Fibroblast of villous mesenchyme (primary cell): ENCODE data around the gene WFDC5. TPM values are rescaled to one million over a fixed set of nuclear protein-coding genes. Genes with fewer than 3 reads are reported as not detected.

Source experiments
- DNase-seq: peaks from one replicate; pipeline ENCODE4 v3.0.0-alpha.2; 2010; ENCODE audit warnings: low read depth
- H3K4me3 ChIP-seq: 2 replicates; pipeline ENCODE4 v1.5.1; 2011; ENCODE audit warnings: low read depth, mild to moderate bottlenecking, low read length
- CTCF ChIP-seq: IDR thresholded peaks from 2 replicates; pipeline ENCODE4 v1.5.1; 2012; ENCODE audit warnings: low read depth, mild to moderate bottlenecking, low read length; ENCODE audit not compliant: insufficient read depth
- total RNA-seq: library from RNA; depleted of rRNA; stranded (reverse); fragments of >200 nt; gene quantifications from 2 replicates; pipeline ENCODE4 v1.2.3, GENCODE V29; 2012

WFDC5 gene
- total RNA-seq, 1 donor: not detected

DNA sequence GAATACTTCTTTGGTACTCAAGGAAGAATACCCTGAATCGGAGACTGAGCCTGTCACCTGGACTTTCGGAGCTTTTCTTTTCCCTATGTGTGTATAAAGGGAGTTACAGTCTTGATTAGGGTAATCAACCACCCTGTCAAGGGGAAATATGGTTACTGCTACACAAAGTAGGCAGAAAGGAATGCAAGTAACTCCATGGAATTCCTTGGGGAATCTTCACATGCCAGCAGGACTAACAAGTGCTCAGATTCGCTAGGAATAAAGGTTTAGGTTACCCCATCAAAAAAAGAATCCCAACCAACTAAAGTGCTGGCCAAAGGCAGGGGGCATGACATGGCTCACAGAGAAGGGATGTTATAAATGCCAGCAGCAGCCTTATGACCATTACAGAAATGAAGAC is 24.5 kb downstream of the WFDC5 start:
- no peak for DNase-seq
- TF ChIP-seq CTCF: no peak
- no peak overlapping the region for H3K4me3 ChIP-seq

DNA sequence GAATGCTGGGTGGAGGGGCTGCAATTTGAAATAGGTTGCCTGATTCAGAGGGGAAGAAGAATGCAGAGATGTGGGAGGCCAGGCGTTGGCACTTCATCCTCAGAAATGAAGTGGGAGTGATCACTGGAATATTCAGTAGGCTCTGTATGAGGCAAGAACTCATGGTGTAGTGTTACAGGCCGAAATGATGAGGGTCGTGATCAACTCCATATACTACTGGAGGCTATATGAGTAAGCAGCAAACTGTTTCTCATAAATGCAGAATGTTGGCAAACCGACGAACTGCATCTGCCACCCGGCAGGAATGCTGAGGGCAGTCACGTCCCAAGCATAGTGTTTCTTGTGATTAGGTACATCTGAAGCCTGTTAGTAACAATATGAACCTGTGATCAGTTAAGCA is 26.7 kb downstream of the WFDC5 start:
- H3K4me3 ChIP-seq: no peak overlapping the region
- TF ChIP-seq CTCF: no peak
- DNase-seq: peak; percentile 38

GRCh38 chr20:45087814-45088213 is 27.2 kb downstream of the WFDC5 start:
- H3K4me3 ChIP-seq: no peak overlapping the region
- no peak for TF ChIP-seq CTCF
- no peak for DNase-seq

- no peak overlapping the region for H3K4me3 ChIP-seq
- no peak for TF ChIP-seq CTCF
- no peak for DNase-seq
Observed at GRCh38 chr20:45087097-45087790, 27.7 kb downstream of the WFDC5 start.

DNA sequence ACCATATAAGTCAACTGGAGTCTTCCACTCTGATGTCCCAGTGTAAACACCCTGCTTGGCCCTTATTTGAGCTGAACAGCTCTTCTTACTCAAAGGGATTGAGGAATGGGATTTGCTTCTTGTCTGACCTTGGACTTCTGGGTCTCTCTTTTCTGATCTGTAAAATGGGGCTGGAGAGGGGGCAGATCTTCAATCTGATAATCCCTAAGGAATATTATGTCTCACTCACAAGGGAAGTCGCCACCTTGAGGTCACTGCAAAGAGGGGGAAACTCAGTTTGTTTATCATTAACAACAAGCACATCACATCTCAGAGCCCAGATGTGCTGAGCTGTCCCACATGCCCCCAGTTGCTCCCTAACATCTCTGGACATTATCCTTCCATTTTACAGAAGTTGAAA is 29.1 kb downstream of the WFDC5 start:
- H3K4me3 ChIP-seq: no peak overlapping the region
- no peak for TF ChIP-seq CTCF
- no peak for DNase-seq

- DNase-seq: no peak
- TF ChIP-seq CTCF: no peak
- no peak overlapping the region for H3K4me3 ChIP-seq
Observed at GRCh38 chr20:45085289-45085688, 29.7 kb downstream of the WFDC5 start.

DNA sequence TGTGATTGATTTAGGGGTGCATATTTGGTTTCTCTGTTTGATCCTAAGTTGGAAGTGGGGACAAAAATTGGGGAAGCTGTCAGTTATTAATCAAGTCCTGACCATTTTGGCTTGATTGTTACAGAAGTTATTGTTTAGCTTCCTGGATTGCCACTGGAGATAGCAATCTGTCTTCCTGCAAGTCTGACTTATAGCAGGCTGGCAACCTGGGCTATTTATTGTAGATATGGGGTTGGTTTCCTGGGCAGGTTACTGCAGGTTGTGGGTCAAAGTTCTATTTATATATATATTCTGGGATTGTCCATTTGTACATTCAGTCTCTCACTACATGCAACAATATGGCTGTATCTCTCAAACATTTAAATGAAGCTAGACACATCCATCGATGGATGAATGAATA is 31.8 kb downstream of the WFDC5 start:
- DNase-seq: no peak
- TF ChIP-seq CTCF: no peak

More for the DNA sequence above, 31.8 kb downstream of the WFDC5 start:
- no peak overlapping the region for H3K4me3 ChIP-seq
